A172 (cell line): ENCODE results near the gene MED16. TPM values are rescaled to one million over a fixed set of nuclear protein-coding genes. Genes with fewer than 3 reads are reported as not detected.
"Not testable (repeated sequence)": the region's sequence is repeated elsewhere in the genome, so short reads cannot be mapped to it uniquely, and the experiment has no call there.

Experiments used
- DNase-seq: peaks from one replicate; pipeline ENCODE4 v3.0.0-alpha.2; 2015; ENCODE audit warnings: low spot score
- total RNA-seq: library from RNA; depleted of rRNA; stranded (reverse); fragments of >200 nt; shearing (Covaris generic); gene quantifications from 2 replicates; pipeline ENCODE4 v1.2.3, GENCODE V29; 2014; rRNA removed

MED16 gene
- total RNA-seq, 1 experiment from 2014 or later: 15.2 TPM

DNA sequence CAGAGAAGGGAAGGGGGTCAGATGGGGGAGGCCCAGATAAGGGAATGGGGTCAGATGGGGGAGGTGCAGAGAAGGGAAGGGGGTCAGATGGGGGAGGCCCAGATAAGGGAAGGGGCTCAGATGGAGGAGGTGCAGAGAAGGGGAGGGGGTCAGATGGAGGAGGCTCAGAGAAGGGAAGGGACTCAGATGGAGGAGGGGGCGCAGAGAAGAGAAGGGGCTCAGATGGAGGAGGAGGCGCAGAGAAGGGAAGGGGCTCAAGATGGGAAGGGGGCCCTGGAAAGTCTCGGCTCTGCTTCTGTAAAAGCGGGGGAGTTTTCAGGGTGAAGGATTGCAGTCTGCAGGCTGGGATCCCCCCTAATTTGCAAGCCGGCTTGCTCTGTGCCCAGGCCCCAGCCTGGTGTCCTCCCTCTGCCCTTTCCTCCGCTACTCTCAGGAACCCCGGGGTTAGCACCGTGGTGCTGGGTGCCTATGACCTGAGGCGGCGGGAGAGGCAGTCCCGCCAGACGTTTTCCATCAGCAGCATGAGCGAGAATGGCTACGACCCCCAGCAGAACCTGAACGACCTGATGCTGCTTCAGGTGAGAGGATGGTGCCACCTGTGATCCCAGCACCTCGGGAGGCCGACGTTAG is 63.7 kb downstream of the MED16 start:
- DNase-seq: no peak

DNA sequence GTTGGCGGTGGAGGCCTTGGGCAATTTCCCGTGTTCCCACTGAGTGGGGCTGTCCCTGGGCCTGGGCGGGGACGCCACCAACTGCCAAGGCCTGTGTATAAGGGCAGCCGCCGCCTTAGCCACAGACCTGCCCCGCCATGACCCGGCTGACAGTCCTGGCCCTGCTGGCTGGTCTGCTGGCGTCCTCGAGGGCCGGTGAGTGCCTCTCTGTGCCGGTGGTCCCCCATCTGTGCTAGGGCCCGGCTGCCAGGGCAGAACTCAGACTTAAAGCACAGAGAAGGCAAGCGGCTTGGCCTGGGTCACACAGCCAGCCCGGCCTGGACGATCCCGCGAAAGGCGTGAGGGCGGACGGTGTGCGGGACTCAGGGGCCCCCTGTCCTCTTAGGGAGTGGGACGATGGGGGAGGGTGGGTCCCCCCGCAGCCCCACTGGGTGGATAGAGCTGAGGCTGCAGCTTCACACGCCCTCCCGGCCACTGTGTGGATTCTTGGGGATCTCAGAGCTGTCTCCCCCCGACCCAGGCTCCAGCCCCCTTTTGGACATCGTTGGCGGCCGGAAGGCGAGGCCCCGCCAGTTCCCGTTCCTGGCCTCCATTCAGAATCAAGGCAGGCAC is 65.2 kb downstream of the MED16 start, which contains the start of gene AZU1:
Gene AZU1, plus strand, starts transcription at position 128 of the 612 bp plus-strand sequence. Its CDS starts 10 bp downstream, at position 138.
- peak; percentile 32 for DNase-seq

DNA sequence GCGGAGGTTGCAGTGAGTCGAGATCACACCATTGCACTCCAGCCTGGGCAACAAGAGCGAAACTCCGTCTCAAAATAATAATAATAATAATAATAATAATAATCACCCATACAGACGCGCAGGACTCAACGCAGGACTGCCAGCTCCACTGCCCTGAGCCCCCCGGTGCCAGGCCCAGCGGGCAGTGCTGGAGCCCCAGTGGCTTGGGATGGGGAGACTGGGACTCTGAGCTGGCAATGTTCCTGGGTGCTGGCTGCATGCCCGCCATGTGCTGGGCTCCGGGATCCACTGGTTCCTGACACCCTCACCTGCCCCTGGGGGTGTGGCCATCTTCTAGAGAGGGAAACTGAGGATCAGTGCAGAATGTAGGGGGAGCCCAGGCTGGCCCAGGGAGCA is 65.7 kb downstream of the MED16 start:
- DNase-seq: no peak

DNA sequence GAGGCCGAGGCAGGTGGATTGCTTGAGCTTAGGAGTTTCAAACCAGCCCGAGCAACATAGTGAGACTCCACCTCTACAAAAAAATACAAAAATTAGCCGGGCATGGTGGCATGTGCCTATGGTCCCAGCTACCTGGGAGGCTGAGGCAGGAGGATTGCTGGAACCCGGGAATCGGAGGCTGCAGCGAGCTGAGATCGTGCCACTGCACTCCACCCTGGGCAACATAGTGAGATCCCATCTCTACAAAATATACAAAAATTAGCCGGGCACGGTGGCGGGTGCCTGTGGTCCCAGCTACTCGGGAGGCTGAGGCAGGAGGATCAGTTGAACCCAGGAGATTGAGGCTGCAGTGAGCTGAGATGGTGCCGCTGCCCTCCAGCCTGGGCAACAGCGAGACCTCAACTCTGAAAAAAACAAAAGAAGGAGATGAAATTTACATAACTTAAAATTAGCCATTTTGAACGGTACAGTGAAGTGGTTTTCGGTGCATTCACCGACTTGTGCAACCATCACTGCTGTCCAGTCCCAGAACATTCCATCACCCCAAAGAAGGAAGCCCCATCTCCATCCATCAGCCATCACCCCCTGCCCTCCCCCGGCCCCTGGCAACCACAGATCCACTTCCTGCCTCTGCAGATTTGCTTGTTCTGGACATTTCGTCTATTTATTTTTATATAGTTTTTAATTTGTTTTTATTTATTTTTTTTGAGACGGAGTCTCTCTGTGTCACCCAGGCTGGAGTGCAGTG is 66.9 kb downstream of the MED16 start:
- DNase-seq: no peak

DNA sequence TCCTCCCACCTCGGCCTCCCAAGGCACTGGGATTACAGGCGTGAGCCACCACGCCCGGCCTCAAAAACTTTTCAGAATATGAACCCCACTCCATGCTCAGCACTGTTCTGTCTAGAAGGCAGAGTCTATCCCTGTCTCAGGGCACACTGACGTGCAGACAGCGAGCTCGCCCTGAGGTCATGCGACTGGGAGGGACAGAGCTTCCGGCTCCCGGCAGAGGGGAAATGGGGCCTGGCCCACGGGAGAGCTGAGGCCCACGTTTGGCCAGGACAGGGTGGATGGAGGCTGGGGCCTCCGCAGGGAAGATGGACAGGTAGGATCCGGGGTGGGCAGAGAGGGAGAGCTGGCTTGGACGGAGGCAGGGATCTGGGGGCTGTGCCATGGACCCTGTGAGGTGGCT is 68.1 kb downstream of the MED16 start:
- DNase-seq: no peak

DNA sequence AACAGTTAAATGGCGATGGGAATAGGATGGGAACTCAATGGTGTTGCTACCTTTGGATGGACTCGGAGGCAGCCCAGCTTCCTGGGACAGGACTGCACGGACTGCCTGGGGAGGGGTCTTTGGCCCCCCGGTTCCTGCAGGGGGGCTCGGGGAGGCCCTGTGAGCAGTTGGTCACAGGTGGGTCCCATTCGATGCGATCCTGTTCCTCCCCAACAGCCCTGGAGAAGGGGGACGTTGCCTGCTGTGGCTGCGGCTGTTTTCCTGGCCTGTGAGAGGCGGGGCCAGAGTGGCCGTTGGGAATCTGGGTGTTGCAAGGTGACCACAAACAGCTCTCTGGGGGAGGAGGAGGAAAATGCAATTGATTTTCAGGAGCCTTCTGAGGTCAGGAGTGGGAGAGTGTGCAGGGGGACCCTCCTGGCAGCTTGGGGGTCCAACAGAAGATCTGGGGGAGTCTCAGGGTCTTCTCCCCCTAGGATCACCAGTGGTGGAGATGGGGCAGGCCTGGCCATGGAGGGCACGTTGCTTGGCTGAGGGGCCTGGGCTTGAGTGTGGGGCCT is 69.3 kb downstream of the MED16 start:
- peak; percentile 66 for DNase-seq

DNA sequence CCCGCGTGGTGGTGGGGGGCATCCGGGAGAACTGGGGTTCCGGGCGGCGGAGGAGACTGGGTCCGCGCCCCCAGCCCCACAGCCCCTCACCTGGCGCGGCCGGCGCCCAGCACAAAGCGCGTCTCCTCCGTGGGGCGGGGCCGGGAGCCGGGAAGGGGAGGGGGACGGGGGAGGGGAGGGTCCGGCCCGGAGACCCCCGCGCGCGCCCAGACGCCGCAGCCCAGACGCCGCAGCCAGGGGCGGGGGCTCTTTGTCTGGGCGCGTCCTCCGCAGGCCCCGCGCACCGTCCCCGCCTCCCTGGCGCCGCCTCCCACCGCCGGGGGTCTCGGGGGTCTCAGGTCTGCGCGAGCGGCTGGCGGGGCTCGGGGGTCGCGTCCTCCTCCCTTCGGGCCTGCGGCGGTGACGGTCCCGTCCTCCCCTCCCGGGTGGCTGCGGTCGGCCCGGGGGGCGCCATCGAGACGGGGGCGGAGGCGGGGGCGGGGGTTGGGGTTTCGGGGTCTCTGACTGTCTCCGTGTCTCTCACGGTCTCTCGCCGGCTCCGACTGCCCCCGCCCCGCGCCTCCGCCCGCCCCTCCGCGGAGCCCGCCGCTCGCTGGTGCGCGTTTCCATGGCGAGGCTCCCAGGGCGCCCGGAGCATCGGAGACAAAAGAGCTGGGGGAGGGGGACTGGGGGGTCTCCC is 71.0 kb downstream of the MED16 start, which contains the start of gene PLPPR3:
Gene PLPPR3, minus strand, starts transcription at position 131 of the 679 bp plus-strand sequence. CDS start 396 bp downstream, outside the sequence.
- no peak for DNase-seq

DNA sequence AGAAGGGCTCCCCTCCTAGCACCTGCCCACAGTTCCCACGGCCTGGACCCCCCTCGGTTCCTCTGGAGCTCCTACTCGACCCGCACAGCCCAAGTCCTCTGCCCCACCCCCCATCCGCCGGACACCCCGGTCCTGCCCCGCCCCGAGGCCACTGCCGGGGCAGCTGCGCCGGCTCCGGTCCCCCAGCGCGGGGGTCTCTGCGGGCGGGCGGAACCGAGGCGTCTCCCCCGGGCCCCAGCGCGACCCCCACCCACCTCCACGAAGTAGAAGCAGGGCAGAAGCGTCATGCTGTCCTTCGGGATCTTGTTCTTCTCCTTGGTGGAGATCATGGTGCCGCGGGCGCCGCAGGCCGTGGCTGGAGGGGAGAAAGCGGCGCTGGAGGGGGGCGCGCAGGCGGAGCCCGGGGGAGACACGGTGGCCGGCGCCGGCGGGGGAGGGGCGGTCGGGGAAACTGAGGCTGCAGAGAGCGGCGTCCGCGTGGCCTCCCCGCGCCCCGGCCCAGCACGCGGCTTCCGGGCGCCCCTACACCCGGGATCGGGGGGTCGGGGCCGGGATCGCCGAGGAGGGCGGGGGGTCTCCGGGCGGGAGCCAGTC is 71.7 kb downstream of the MED16 start:
- DNase-seq: no peak

DNA sequence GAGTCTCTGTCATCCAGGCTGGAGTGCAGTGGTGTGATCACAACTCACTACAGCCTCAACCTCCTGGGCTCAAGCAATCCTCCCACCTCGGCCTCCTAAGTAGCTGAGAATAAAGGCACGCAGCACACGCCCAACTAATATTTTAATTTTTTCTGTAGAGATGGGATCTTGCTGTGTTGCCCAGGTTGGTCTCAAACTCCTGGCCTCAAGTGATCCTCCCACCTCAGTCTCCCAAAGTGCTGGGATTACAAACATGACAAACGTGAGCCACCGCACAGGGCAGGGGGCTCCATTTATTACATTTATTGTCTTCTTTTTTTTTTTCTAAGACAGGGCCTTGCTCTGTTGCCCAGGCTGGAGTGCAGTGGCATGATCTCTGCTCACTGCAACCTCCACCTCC is 72.8 kb downstream of the MED16 start:
- DNase-seq: not testable (repeated sequence)

Other genes starting within 250 kb of the MED16 start
- 40.9 and 62.4 TPM in 2 replicates for gene RNF126, start 230.0 kb downstream of the MED16 start, total RNA-seq
- 267 and 269 TPM in 2 replicates for gene FSTL3, start 216.8 kb downstream of the MED16 start, total RNA-seq
- gene PRSS57, start 197.7 kb downstream of the MED16 start, total RNA-seq: not detected in 2 replicates
- 42.9 and 47.9 TPM in 2 replicates for gene PALM, start 184.3 kb downstream of the MED16 start, total RNA-seq
- gene MISP, start 142.1 kb downstream of the MED16 start, total RNA-seq: 58.6 and 86.2 TPM in 2 replicates
- gene PTBP1, start 95.7 kb downstream of the MED16 start, total RNA-seq: 171 and 174 TPM in 2 replicates
- gene PLPPR3, start 71.2 kb downstream of the MED16 start, total RNA-seq: 7.5 and 12.7 TPM in 2 replicates
- 0.36 TPM in 1 of 2 replicates, not detected in the other for gene AZU1, start 65.3 kb downstream of the MED16 start, total RNA-seq
- 0.14 and 0.16 TPM in 2 replicates for gene PRTN3, start 52.2 kb downstream of the MED16 start, total RNA-seq
- not detected in 2 replicates for gene ELANE, start 40.9 kb downstream of the MED16 start, total RNA-seq
- gene CFD, start 33.5 kb downstream of the MED16 start, total RNA-seq: 14.4 and 16.2 TPM in 2 replicates
- gene RNU6-9, start 297 bp upstream of the MED16 start, total RNA-seq: not detected in 2 replicates
- gene R3HDM4, start 20.0 kb upstream of the MED16 start, total RNA-seq: 23.0 and 29.7 TPM in 2 replicates
- gene KISS1R, start 24.1 kb upstream of the MED16 start, total RNA-seq: not detected in 2 replicates
- 2.4 and 4.4 TPM in 2 replicates for gene ARID3A, start 32.8 kb upstream of the MED16 start, total RNA-seq
- gene WDR18, start 91.2 kb upstream of the MED16 start, total RNA-seq: 41.8 and 42.6 TPM in 2 replicates
- 0.38 TPM in 1 of 2 replicates, not detected in the other for gene GRIN3B, start 107.2 kb upstream of the MED16 start, total RNA-seq
- gene TMEM259, start 127.9 kb upstream of the MED16 start, total RNA-seq: 104 and 131 TPM in 2 replicates
- gene RNU6-2, start 128.3 kb upstream of the MED16 start, total RNA-seq: not detected in 2 replicates
- 219 and 243 TPM in 2 replicates for gene CNN2, start 133.4 kb upstream of the MED16 start, total RNA-seq
- gene ABCA7, start 146.9 kb upstream of the MED16 start, total RNA-seq: 5.1 and 8.6 TPM in 2 replicates
- gene ARHGAP45, start 174.0 kb upstream of the MED16 start, total RNA-seq: 3.1 and 4.9 TPM in 2 replicates
- 265 and 318 TPM in 2 replicates for gene POLR2E, start 202.2 kb upstream of the MED16 start, total RNA-seq
- 323 and 353 TPM in 2 replicates for gene GPX4, start 210.8 kb upstream of the MED16 start, total RNA-seq